K562 (cell line): ENCODE results near the gene DNASE1L2. TPM values are rescaled to one million over a fixed set of nuclear protein-coding genes. Genes with fewer than 3 reads are reported as not detected.
"Not testable (repeated sequence)": the region's sequence is repeated elsewhere in the genome, so short reads cannot be mapped to it uniquely, and the experiment has no call there.

Experiments
- ATAC-seq: fragments of 200-7000 bp; cut with Tn5 transposase; 3 replicates; pipeline ENCODE4 v1.9.1; 2020; ENCODE audit warnings: moderate library complexity
- BruUV-seq: library from RNA; stranded (reverse); fragments of 400-500 nt; replicated peaks from 2 replicates; lab custom pipeline; 2021; lab: Mats Ljungman, UMichigan
- CTCF ChIA-PET: fragments of 300-600 bp; formaldehyde crosslinking; extraction: SDS; loops from one replicate; lab custom pipeline; 2021; ENCODE audit warnings: low intra/inter-chr PET ratio; lab: Yijun Ruan, JAX
- POLR2A ChIA-PET: fragments of 300-600, 350-650 bp; sonication (Branson Sonifier 250); formaldehyde crosslinking; extraction: SDS; loops from one replicate; lab custom pipeline; 2021; ENCODE audit warnings: antibody characterized with exemption, inconsistent platforms; lab: Yijun Ruan, JAX
- DNase-seq, 4 experiments: peaks; one replicate each; pipeline versions ENCODE4 v3.0.0 to v3.0.0-alpha.2; 2011 to 2018; ENCODE audit warnings: low spot score in 3 of 4, mixed read lengths in 3 of 4; ENCODE audit errors: extremely low read depth in 1 of 4
- FAIRE-seq: peaks from 2 replicates; lab custom pipeline; 2011; peaks lifted over from hg19 to GRCh38; lab: Jason Lieb, UNC
- H2AFZ ChIP-seq: 2 replicates; pipeline ENCODE4 v1.6.0; 2011; ENCODE audit warnings: low read depth, low read length, control low read depth, inconsistent platforms
- H3K27ac ChIP-seq: fragments of 200-600 bp; 3 replicates; pipeline ENCODE4 v1.8.0; 2011; ENCODE audit warnings: low read depth, mild to moderate bottlenecking, control low read depth, inconsistent platforms, low read length, moderate library complexity, mixed read lengths; ENCODE audit errors: extremely low read depth
- H3K27me3 ChIP-seq, 2 experiments: fragments of 300-600 bp in 1 of 2; 2 replicates in 1 of 2; 3 replicates in 1 of 2; pipeline versions ENCODE4 v1.6.0 to v1.8.0; 2011; ENCODE audit warnings: inconsistent platforms in 2 of 2, low read length in 2 of 2, mild to moderate bottlenecking in 1 of 2, mixed read lengths in 1 of 2, moderate library complexity in 1 of 2; ENCODE audit not compliant: control insufficient read depth in 2 of 2, insufficient read depth in 2 of 2
- H3K36me3 ChIP-seq: fragments of 300-600 bp; 3 replicates; pipeline ENCODE4 v1.8.0; 2011; ENCODE audit warnings: mild to moderate bottlenecking, low read length, inconsistent platforms; ENCODE audit not compliant: control insufficient read depth, insufficient read depth
- H3K4me1 ChIP-seq, 2 experiments: fragments of 200-600 bp in 1 of 2; replicated peaks in 1 of 2; 2 replicates in 1 of 2; 3 replicates in 1 of 2; pipeline versions ENCODE4 v1.5.1 to v1.8.0; 2011; ENCODE audit warnings: inconsistent platforms in 2 of 2, low read length in 2 of 2, mild to moderate bottlenecking in 1 of 2, mixed read lengths in 1 of 2, moderate library complexity in 1 of 2; ENCODE audit not compliant: control insufficient read depth in 2 of 2, insufficient read depth in 2 of 2
- H3K4me2 ChIP-seq: 2 replicates; pipeline ENCODE4 v1.6.1; 2011; ENCODE audit warnings: low read length, control low read depth, inconsistent platforms, mixed read lengths; ENCODE audit not compliant: insufficient read depth
- H3K4me3 ChIP-seq: fragments of 200-600 bp; sonication (generic), shearing (Covaris generic); 2 replicates; pipeline ENCODE4 v1.5.1; 2016; ENCODE audit warnings: control low read depth, inconsistent platforms
- H3K79me2 ChIP-seq: fragments of 200-600 bp; 3 replicates; pipeline ENCODE4 v1.8.0; 2011; ENCODE audit warnings: low read length, inconsistent platforms; ENCODE audit not compliant: control insufficient read depth, insufficient read depth
- H3K9ac ChIP-seq, 2 experiments: 2 replicates each; pipeline versions ENCODE4 v1.6.0 to v1.6.1; 2011; ENCODE audit warnings: low read depth in 2 of 2, low read length in 2 of 2, control low read depth in 1 of 2, inconsistent platforms in 1 of 2, mild to moderate bottlenecking in 1 of 2, mixed read lengths in 1 of 2; ENCODE audit not compliant: insufficient read depth in 1 of 2
- H3K9me1 ChIP-seq: one replicate; pipeline ENCODE4 v1.6.0; 2011; ENCODE audit warnings: inconsistent platforms, mild to moderate bottlenecking, low read length, moderate library complexity; ENCODE audit not compliant: control insufficient read depth, insufficient read depth
- H3K9me3 ChIP-seq: replicated peaks from 2 replicates; pipeline ENCODE4 v1.5.1; 2011; ENCODE audit warnings: low read depth, low read length, inconsistent platforms; ENCODE audit not compliant: control insufficient read depth, insufficient read depth
- H4K20me1 ChIP-seq: replicated peaks from 2 replicates; pipeline ENCODE4 v1.6.1; 2011; ENCODE audit warnings: low read length, inconsistent platforms, mixed read lengths; ENCODE audit not compliant: control insufficient read depth, insufficient read depth
- ARNT ChIP-seq, 2 experiments: fragments of 450-650 bp; IDR thresholded peaks; 2 replicates each; pipeline ENCODE4 v1.6.1; 2016; ENCODE audit warnings: mild to moderate bottlenecking in 1 of 2
- CBX2 ChIP-seq: fragments of 200-600 bp; sonication (generic); IDR thresholded peaks from one replicate; pipeline ENCODE4 v1.6.1; 2012; ENCODE audit warnings: mild to moderate bottlenecking, low read length, inconsistent platforms; ENCODE audit not compliant: insufficient read depth, poor library complexity, severe bottlenecking
- ETV6 ChIP-seq, 3 experiments: fragments of 150-350 bp in 1 of 3; sonication (generic) in 1 of 3; formaldehyde crosslinking in 1 of 3; IDR thresholded peaks; 2 replicates each; pipeline versions ENCODE4 v1.6.1 to v1.8.0; 2014 to 2022; ENCODE audit warnings: borderline replicate concordance in 2 of 3, low read depth in 2 of 3, antibody characterized with exemption in 1 of 3, low read length in 1 of 3, mild to moderate bottlenecking in 1 of 3, missing genetic modification reagents in 1 of 3
- FOXP1 ChIP-seq: sonication (generic); formaldehyde crosslinking; IDR thresholded peaks from 2 replicates; pipeline ENCODE4 v1.8.0; 2022; ENCODE audit warnings: mild to moderate bottlenecking, missing genetic modification reagents
- GABPB1 ChIP-seq: sonication (generic); formaldehyde crosslinking; IDR thresholded peaks from 2 replicates; pipeline ENCODE4 v1.8.0; 2022; ENCODE audit warnings: mild to moderate bottlenecking, missing genetic modification reagents
- JUND ChIP-seq, 2 experiments: IDR thresholded peaks; 2 replicates in 1 of 2; 3 replicates in 1 of 2; pipeline ENCODE4 v1.6.1; 2011; ENCODE audit warnings: borderline replicate concordance in 2 of 2, low read depth in 2 of 2, low read length in 2 of 2, improper control_type of control experiment in 1 of 2, missing biosample characterization in 1 of 2, missing genetic modification characterization in 1 of 2, missing genetic modification reagents in 1 of 2
- KAT7 ChIP-seq: sonication (generic); formaldehyde crosslinking; IDR thresholded peaks from 2 replicates; pipeline ENCODE4 v1.8.0; 2022; ENCODE audit warnings: missing genetic modification reagents, mild to moderate bottlenecking, borderline replicate concordance
- PCBP1 ChIP-seq: fragments of 200-400 bp; formaldehyde crosslinking; IDR thresholded peaks from 2 replicates; pipeline ENCODE4 v1.6.1; 2018; ENCODE audit warnings: mild to moderate bottlenecking, low read depth, low read length; ENCODE audit not compliant: poor library complexity, severe bottlenecking
- POLR2AphosphoS2 ChIP-seq: IDR thresholded peaks from 2 replicates; pipeline ENCODE4 v1.6.1; 2012; ENCODE audit warnings: low read length, improper control_type of control experiment
- SMC3 ChIP-seq: conservative IDR thresholded peaks from 2 replicates; pipeline ENCODE4 v1.6.1; 2011; ENCODE audit warnings: low read depth, low read length, improper control_type of control experiment; ENCODE audit not compliant: insufficient read depth
- SP1 ChIP-seq: sonication (generic); formaldehyde crosslinking; IDR thresholded peaks from 2 replicates; pipeline ENCODE4 v1.8.1; 2022; ENCODE audit warnings: mild to moderate bottlenecking, missing genetic modification reagents
- STAT5B ChIP-seq: fragments of 250-450 bp; sonication (Bioruptor Pico); IDR thresholded peaks from 2 replicates; pipeline ENCODE4 v1.8.0; 2021; ENCODE audit warnings: mild to moderate bottlenecking, inconsistent platforms
- WHSC1 ChIP-seq: IDR thresholded peaks from one replicate; pipeline ENCODE4 v1.6.1; 2012; ENCODE audit warnings: low read length, control low read depth, inconsistent platforms
- ZNF347 ChIP-seq: fragments of 450-650 bp; formaldehyde crosslinking; IDR thresholded peaks from 2 replicates; pipeline ENCODE4 v1.4.0; 2020; ENCODE audit warnings: low read depth, mild to moderate bottlenecking, moderate library complexity
- WGBS: fragments of 100-300 bp; shearing (Covaris generic); methylation state at CpG from one replicate; pipeline ENCODE4 v1.1.6; 2016; ENCODE audit warnings: low coverage, mixed read lengths; ENCODE audit not compliant: insufficient coverage; ENCODE audit errors: missing lambda C conversion rate; 5-methylcytosine and 5-hydroxymethylcytosine counted together
- in situ Hi-C: fragments of 300-500 bp; cut with MboI; formaldehyde crosslinking; loops from 4 replicates; pipeline ENCODE4 v1.15.0; 2018; ENCODE audit warnings: inconsistent platforms, mixed read lengths
- intact Hi-C: fragments of 100-400 bp; cut with micrococcal nuclease; formaldehyde crosslinking; loops from 2 replicates; pipeline ENCODE4 v1.14.2; 2022
- polyA plus RNA-seq, 8 experiments: library from polyadenylated mRNA; depleted of rRNA in 4 of 8; stranded (reverse) in 5 of 8; unstranded in 3 of 8; fragments of >200 nt; fragmentation: Nextera tagmentation in 2 of 8; fragmentation: Illumina TruSeq in 1 of 8; extraction: Ambion mirVana in 2 of 8; extraction: Trizol in 1 of 8; gene quantifications; 2 replicates each; pipeline versions ENCODE4 v1.2.1 to v1.2.3, GENCODE V29; 2011 to 2014; ENCODE audit warnings: inconsistent platforms in 1 of 8, missing spikeins in 1 of 8
- total RNA-seq, 7 experiments: library from RNA; depleted of rRNA in 6 of 7; stranded (reverse); fragments of >200 nt in 6 of 7; fragmentation: Illumina TruSeq in 2 of 7; extraction: Trizol in 2 of 7; gene quantifications; 2 replicates each; pipeline versions ENCODE4 v1.2.1 to v1.2.3, GENCODE V29; 2011 to 2021; ENCODE audit warnings: low replicate concordance in 1 of 7
- TF ChIP-seq, protein P1 (sequence below): sonication (generic); formaldehyde crosslinking; IDR thresholded peaks from 2 replicates; pipeline ENCODE4 v1.8.1; 2023; ENCODE audit warnings: mild to moderate bottlenecking, missing genetic modification reagents

DNASE1L2 gene
- total and polyA plus RNA-seq, 9 of the 15 experiments (the other 6 are each of a cell fraction or from before 2014, with no cell fraction given): 0.08 to 2.7 (median 1.7) TPM; not detected in 1

DNA sequence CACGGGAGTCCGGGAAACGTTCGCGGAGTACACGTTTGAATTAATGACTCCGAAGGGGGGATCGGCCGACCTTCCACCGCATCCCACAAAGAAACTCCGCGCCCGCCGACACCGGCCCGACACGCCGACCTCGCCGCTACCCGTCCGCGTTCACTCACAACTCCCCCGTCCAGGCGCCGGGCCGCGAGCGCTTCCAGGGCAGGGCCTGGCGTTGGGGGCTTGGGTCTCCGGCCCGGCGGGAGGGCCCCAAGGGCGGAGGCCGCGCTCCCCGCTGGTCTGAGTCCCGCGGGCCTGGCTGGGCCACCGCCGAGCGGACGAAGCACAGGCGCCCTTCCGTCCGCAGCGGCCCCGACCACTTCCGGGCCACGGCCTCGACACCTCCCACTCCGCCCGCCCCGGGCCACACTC, 31.3 kb downstream of the DNASE1L2 start (continued):
- TF ChIP-seq PCBP1: peak; percentile 89
- TF ChIP-seq FOXP1 (CRISPR knock-in tag): peak; percentile 68; the same call in 1 of the 2 replicates
- TF ChIP-seq ETV6 (IDR thresholded peaks at IDR 0.05; ENCODE audit: borderline replicate concordance in 1 of 2, low read depth in 2 of 2, low read length in 1 of 2): 0 out of 4 replicates have a peak, but pooled peaks of 1 of the 2 experiments have one; percentile 15
- not testable (repeated sequence) for TF ChIP-seq ETV6 (CRISPR knock-in tag; IDR thresholded peaks at IDR 0.05; ENCODE audit: borderline replicate concordance)
- TF ChIP-seq KAT7 (CRISPR knock-in tag): peak; percentile 18; the same call in 1 of the 2 replicates
- TF ChIP-seq GABPB1: 0 out of 2 replicates have a peak, but pooled peaks have one; percentile 91

DNA sequence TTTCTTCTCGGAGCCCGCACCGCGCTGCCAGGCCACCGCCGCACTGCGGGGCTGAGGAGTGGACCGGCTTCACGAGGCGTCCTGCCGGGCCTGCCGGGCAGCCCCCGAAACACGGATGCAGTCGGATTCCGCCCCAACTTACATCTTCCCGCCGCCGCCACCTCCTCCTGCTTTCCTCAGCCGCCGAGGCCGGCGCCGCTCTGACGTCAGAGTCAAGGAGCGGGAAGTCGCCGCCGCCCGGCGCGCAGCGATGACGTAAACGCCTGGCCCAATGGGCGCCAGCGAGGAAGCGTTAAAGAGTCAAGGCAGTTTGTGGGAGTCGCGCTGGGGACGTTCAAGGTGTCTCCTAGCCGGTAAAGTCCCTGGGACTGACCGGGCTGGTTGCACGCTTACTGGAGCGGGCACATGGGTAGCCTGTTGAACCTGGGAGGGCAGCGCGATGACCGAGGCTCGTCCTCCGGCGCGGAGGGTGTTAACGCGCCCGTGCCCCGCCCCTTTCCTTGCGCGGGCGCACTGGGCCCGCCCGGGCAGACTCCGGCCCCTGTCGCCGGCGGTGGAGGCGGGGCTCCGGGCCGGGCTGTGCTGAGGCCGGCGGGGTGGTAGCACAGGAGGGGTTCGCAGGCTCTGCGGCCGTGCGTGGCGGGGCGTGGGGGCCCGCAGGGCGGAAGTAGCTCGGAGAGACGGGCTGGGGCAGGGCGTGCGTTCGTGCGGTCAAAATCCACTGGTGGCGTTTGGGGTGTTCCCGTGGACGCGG, 31.8 kb downstream of the DNASE1L2 start, which contains the start of gene RNPS1:
Gene RNPS1 (minus strand): TSS at position 214 of the 754 bp plus-strand sequence. CDS start 3,483 bp downstream, outside the sequence.
- peaks cover 37% of the 10 kb centered on the region for H3K36me3 ChIP-seq
- intact Hi-C loops: loop anchor here (1.0 to 5.0 kb wide), 2 partner anchors 17 to 246 kb away; partner anchors contain the start of gene ECI1
- peak within 1 kb of the TSS; percentile 92 for H3K4me2 ChIP-seq
- ATAC-seq: peak; percentile 96
- peaks cover 5% of the 10 kb centered on the region for H3K9me1 ChIP-seq
- peaks cover 73% of the 10 kb centered on the region for H3K79me2 ChIP-seq
- peaks cover 24% of the 10 kb centered on the region for H4K20me1 ChIP-seq
- H2AFZ ChIP-seq: peak within 1 kb of the TSS; percentile 99
- peak; percentile 96 to 99 (median 98) for DNase-seq
- peak within 1 kb of the TSS; percentile 79 for H3K4me3 ChIP-seq
- BruUV-seq: no TSS peak
- peak; percentile 86 for FAIRE-seq
- CTCF ChIA-PET: interaction anchor here (0.5 kb wide), 1 partner anchor 114 kb away, joined by 4 read pairs; no protein-coding TSS in a partner anchor
- H3K9me3 ChIP-seq: no peaks in the 10 kb centered on the region
- POLR2A ChIA-PET: interaction anchor here (0.6 to 2.1 kb wide), 8 partner anchors 10 to 635 kb away, joined by 3 to 14 read pairs (median 4); partner anchors contain the start of genes ECI1, TRAF7 and ZG16B
- H3K27ac ChIP-seq: peak within 1 kb of the TSS; percentile 98
- no peaks in the 10 kb centered on the region for H3K27me3 ChIP-seq
- peak within 1 kb of the TSS; percentile 88 to 100 for H3K9ac ChIP-seq
- peaks cover 13 to 59% of the 10 kb centered on the region in 2 experiments; a peak in 4 of 5 replicates for H3K4me1 ChIP-seq
- in situ Hi-C loops: no loop called here
- 2% methylated on average over 51 of the region's 88 CpGs for WGBS
- TF ChIP-seq, protein P1, sequence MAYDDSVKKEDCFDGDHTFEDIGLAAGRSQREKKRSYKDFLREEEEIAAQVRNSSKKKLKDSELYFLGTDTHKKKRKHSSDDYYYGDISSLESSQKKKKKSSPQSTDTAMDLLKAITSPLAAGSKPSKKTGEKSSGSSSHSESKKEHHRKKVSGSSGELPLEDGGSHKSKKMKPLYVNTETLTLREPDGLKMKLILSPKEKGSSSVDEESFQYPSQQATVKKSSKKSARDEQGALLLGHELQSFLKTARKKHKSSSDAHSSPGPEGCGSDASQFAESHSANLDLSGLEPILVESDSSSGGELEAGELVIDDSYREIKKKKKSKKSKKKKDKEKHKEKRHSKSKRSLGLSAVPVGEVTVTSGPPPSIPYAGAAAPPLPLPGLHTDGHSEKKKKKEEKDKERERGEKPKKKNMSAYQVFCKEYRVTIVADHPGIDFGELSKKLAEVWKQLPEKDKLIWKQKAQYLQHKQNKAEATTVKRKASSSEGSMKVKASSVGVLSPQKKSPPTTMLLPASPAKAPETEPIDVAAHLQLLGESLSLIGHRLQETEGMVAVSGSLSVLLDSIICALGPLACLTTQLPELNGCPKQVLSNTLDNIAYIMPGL (CRISPR knock-in tag): no peak; the same call in none of the 2 replicates
- TF ChIP-seq ZNF347 (CRISPR knock-in tag) (no peak), KAT7 (CRISPR knock-in tag) (no peak; the same call in 1 of the 2 replicates), STAT5B (CRISPR knock-in tag) (no peak), WHSC1 (no peak), ARNT (IDR thresholded peaks at IDR 0.05) (no peak), POLR2AphosphoS2 (peak; percentile 72; the same call in 1 of the 2 replicates), CBX2 (no peak), SP1 (CRISPR knock-in tag) (peak; percentile 97), SMC3 (no peak), JUND (IDR thresholded peaks at IDR 0.05; ENCODE audit: borderline replicate concordance, low read depth, low read length) (peak; percentile 75), JUND (tag; IDR thresholded peaks at IDR 0.05; ENCODE audit: borderline replicate concordance, low read depth, low read length) (no peak; the same call in 2 of the 3 replicates)
